ENCODE data around the gene ABL1.

Gene ABL1

GRCh38 chr9:130892477-130893304 lies 57.6 kb downstream of the ABL1 start:
- no peak for DNase-seq

- no peak for DNase-seq
Measured at GRCh38 chr9:130893341-130894101, 58.5 kb downstream of the ABL1 start.

GRCh38 chr9:130894546-130894945 lies 59.5 kb downstream of the ABL1 start:
- no peak for DNase-seq

GRCh38 chr9:130895038-130895437 lies 60.0 kb downstream of the ABL1 start:
- DNase-seq = no peak

GRCh38 chr9:130895481-130896232 lies 60.6 kb downstream of the ABL1 start:
- DNase-seq = no peak

- no peak for DNase-seq
Measured at GRCh38 chr9:130896233-130897014, 61.4 kb downstream of the ABL1 start, which contains the start of gene QRFP. QRFP (minus strand) TSS chr9:130896812; CDS start chr9:130893838, 2,974 bp downstream.

- no peak for DNase-seq
Measured at GRCh38 chr9:130897105-130897751, 62.2 kb downstream of the ABL1 start.

- DNase-seq = no peak
Measured at GRCh38 chr9:130897848-130898551, 62.9 kb downstream of the ABL1 start.

GRCh38 chr9:130898552-130898852 lies 63.4 kb downstream of the ABL1 start:
- no peak for DNase-seq

- DNase-seq = no peak
Measured at GRCh38 chr9:130899051-130899748, 64.1 kb downstream of the ABL1 start.

GRCh38 chr9:130900701-130901497 lies 65.8 kb downstream of the ABL1 start:
- DNase-seq = no peak

- no peak for DNase-seq
Measured at GRCh38 chr9:130901498-130902203, 66.6 kb downstream of the ABL1 start.

GRCh38 chr9:130902204-130903185 lies 67.4 kb downstream of the ABL1 start:
- DNase-seq = no peak

- DNase-seq = no peak
Measured at GRCh38 chr9:130903194-130904069, 68.4 kb downstream of the ABL1 start.

GRCh38 chr9:130904070-130905044 lies 69.3 kb downstream of the ABL1 start:
- DNase-seq = no peak

Data from NCI-H1048 (cell line).